Epithelial cell of prostate (primary cell): ENCODE data around the gene PHACTR1.

Experiments
- DNase-seq: peaks from one replicate; pipeline ENCODE4 v3.0.0-alpha.2; 2011; ENCODE audit warnings: low read depth, low spot score
- H3K27ac ChIP-seq: fragments of 450-650 bp; 2 replicates; pipeline ENCODE4 v1.5.1; 2017; ENCODE audit warnings: mild to moderate bottlenecking

The PHACTR1 gene

GRCh38 chr6:13081189-13081563 lies 364.6 kb downstream of the PHACTR1 start:
- H3K27ac ChIP-seq = no peak overlapping the region
- no peak for DNase-seq

GRCh38 chr6:13089296-13089994 lies 372.9 kb downstream of the PHACTR1 start:
- H3K27ac ChIP-seq = no peak overlapping the region
- no peak for DNase-seq

- H3K27ac ChIP-seq = no peak overlapping the region
- DNase-seq = no peak
Measured at GRCh38 chr6:13091192-13091591, 374.6 kb downstream of the PHACTR1 start.

GRCh38 chr6:13094781-13095425 lies 378.3 kb downstream of the PHACTR1 start:
- H3K27ac ChIP-seq = no peak overlapping the region
- no peak for DNase-seq

- H3K27ac ChIP-seq = no peak overlapping the region
- DNase-seq = no peak
Measured at GRCh38 chr6:13096084-13096483, 379.5 kb downstream of the PHACTR1 start.

- H3K27ac ChIP-seq = no peak overlapping the region
- no peak for DNase-seq
Measured at GRCh38 chr6:13097454-13097853, 380.9 kb downstream of the PHACTR1 start.

- no peak for DNase-seq
- no peak overlapping the region for H3K27ac ChIP-seq
Measured at GRCh38 chr6:13098006-13098405, 381.4 kb downstream of the PHACTR1 start.

GRCh38 chr6:13098793-13099570 lies 382.4 kb downstream of the PHACTR1 start:
- no peak overlapping the region for H3K27ac ChIP-seq
- no peak for DNase-seq

GRCh38 chr6:13099771-13100170 lies 383.2 kb downstream of the PHACTR1 start:
- H3K27ac ChIP-seq = no peak overlapping the region
- DNase-seq = no peak

GRCh38 chr6:13101409-13101808 lies 384.8 kb downstream of the PHACTR1 start:
- H3K27ac ChIP-seq = no peak overlapping the region
- DNase-seq = no peak

- no peak for DNase-seq
- no peak overlapping the region for H3K27ac ChIP-seq
Measured at GRCh38 chr6:13101985-13102384, 385.4 kb downstream of the PHACTR1 start.

- DNase-seq = no peak
- no peak overlapping the region for H3K27ac ChIP-seq
Measured at GRCh38 chr6:13103169-13103568, 386.6 kb downstream of the PHACTR1 start.

GRCh38 chr6:13105139-13105538 lies 388.6 kb downstream of the PHACTR1 start:
- H3K27ac ChIP-seq = no peak overlapping the region
- DNase-seq = no peak

GRCh38 chr6:13112921-13113320 lies 396.4 kb downstream of the PHACTR1 start:
- H3K27ac ChIP-seq = no peak overlapping the region
- DNase-seq = no peak

GRCh38 chr6:13113376-13113775 lies 396.8 kb downstream of the PHACTR1 start:
- no peak for DNase-seq
- H3K27ac ChIP-seq = no peak overlapping the region

- H3K27ac ChIP-seq = no peak overlapping the region
- no peak for DNase-seq
Measured at GRCh38 chr6:13113981-13114593, 397.5 kb downstream of the PHACTR1 start.

GRCh38 chr6:13116155-13116554 lies 399.6 kb downstream of the PHACTR1 start:
- DNase-seq = no peak
- no peak overlapping the region for H3K27ac ChIP-seq

- DNase-seq = no peak
- H3K27ac ChIP-seq = no peak overlapping the region
Measured at GRCh38 chr6:13117570-13117969, 401.0 kb downstream of the PHACTR1 start.

GRCh38 chr6:13119549-13119948 lies 403.0 kb downstream of the PHACTR1 start:
- H3K27ac ChIP-seq = no peak overlapping the region
- no peak for DNase-seq

GRCh38 chr6:13120483-13121482 lies 404.2 kb downstream of the PHACTR1 start:
- no peak for DNase-seq

More at GRCh38 chr6:13120483-13121482, 404.2 kb downstream of the PHACTR1 start:
- no peak overlapping the region for H3K27ac ChIP-seq
